Measurements from ENCODE around the gene GUCY1A1.

- TF ChIP-seq YY1 (tag by site-specific recombination; IDR thresholded peaks at IDR 0.05) (no peak), ZFP3 (tag by site-specific recombination; IDR thresholded peaks at IDR 0.05; ENCODE audit: low read depth) (no peak), CTCF (tag by site-specific recombination; IDR thresholded peaks at IDR 0.05) (no peak), GLIS2 (tag by site-specific recombination; IDR thresholded peaks at IDR 0.05) (no peak), ZNF121 (tag by site-specific recombination; IDR thresholded peaks at IDR 0.05) (no peak), ZNF292 (tag by site-specific recombination; IDR thresholded peaks at IDR 0.05; ENCODE audit: borderline replicate concordance, low read depth) (no peak), ZNF350 (tag by site-specific recombination; IDR thresholded peaks at IDR 0.05) (no peak), TCF7L2 (IDR thresholded peaks at IDR 0.05; ENCODE audit: borderline replicate concordance, low read depth, low read length) (no peak), SALL2 (tag by site-specific recombination; IDR thresholded peaks at IDR 0.05; ENCODE audit: borderline replicate concordance) (no peak), ZNF155 (tag by site-specific recombination; IDR thresholded peaks at IDR 0.05) (no peak), PRDM2 (tag by site-specific recombination; IDR thresholded peaks at IDR 0.05; ENCODE audit: borderline replicate concordance) (no peak), ZNF362 (tag by site-specific recombination; IDR thresholded peaks at IDR 0.05) (no peak), ZNF157 (tag by site-specific recombination; IDR thresholded peaks at IDR 0.05) (no peak), SCRT1 (tag by site-specific recombination; IDR thresholded peaks at IDR 0.05; ENCODE audit: borderline replicate concordance) (no peak)
Measured at GRCh38 chr4:155676430-155676825, 9.8 kb downstream of the GUCY1A1 start.

Measured in HEK293 (cell line).